Endodermal cell (in vitro differentiated cells): ENCODE measurements around the gene TSHZ2. TPM values are rescaled to one million over a fixed set of nuclear protein-coding genes. Genes with fewer than 3 reads are reported as not detected.

Experiments
- DNase-seq: peaks from one replicate; pipeline ENCODE4 v3.0.0-alpha.2; 2017
- H3K27ac ChIP-seq: 2 replicates; pipeline ENCODE4 v1.5.1; 2013; ENCODE audit warnings: mild to moderate bottlenecking, low read depth, low read length, moderate library complexity
- H3K27me3 ChIP-seq: 2 replicates; pipeline ENCODE4 v1.6.1; 2013; ENCODE audit warnings: mild to moderate bottlenecking, low read length, moderate library complexity; ENCODE audit not compliant: insufficient read depth, control insufficient read depth, poor library complexity, severe bottlenecking
- H3K36me3 ChIP-seq: 2 replicates; pipeline ENCODE4 v1.7.0; 2013; ENCODE audit warnings: mild to moderate bottlenecking, low read length, moderate library complexity; ENCODE audit not compliant: control insufficient read depth, insufficient read depth
- H3K4me1 ChIP-seq: one replicate; pipeline ENCODE4 v1.7.0; 2013; ENCODE audit warnings: low read length; ENCODE audit not compliant: control insufficient read depth, insufficient read depth
- H3K4me3 ChIP-seq: 2 replicates; pipeline ENCODE4 v1.5.1; 2013; ENCODE audit warnings: mild to moderate bottlenecking, low read length, moderate library complexity
- H3K9ac ChIP-seq: 2 replicates; pipeline ENCODE4 v1.6.1; 2013; ENCODE audit warnings: mild to moderate bottlenecking, low read length, moderate library complexity; ENCODE audit not compliant: poor library complexity, severe bottlenecking; ENCODE audit errors: extremely low read depth
- H3K9me3 ChIP-seq: 2 replicates; pipeline ENCODE4 v1.6.1; 2013; ENCODE audit warnings: mild to moderate bottlenecking, low read length, moderate library complexity; ENCODE audit not compliant: control insufficient read depth
- H3K27ac Mint-ChIP-seq: 2 replicates; pipeline ENCODE4 v1.8.0; 2020; ENCODE audit warnings: mixed read lengths
- H3K27me3 Mint-ChIP-seq: 2 replicates; pipeline ENCODE4 v1.8.0; 2021; ENCODE audit warnings: mild to moderate bottlenecking, mixed read lengths; ENCODE audit not compliant: insufficient read depth
- H3K36me3 Mint-ChIP-seq: 2 replicates; pipeline ENCODE4 v1.8.0; 2020; ENCODE audit warnings: low read depth, mixed read lengths
- H3K4me1 Mint-ChIP-seq: 2 replicates; pipeline ENCODE4 v1.8.0; 2020; ENCODE audit warnings: mixed read lengths
- H3K4me3 Mint-ChIP-seq: 2 replicates; pipeline ENCODE4 v1.8.0; 2020; ENCODE audit warnings: mild to moderate bottlenecking, moderate library complexity, mixed read lengths
- H3K9me3 Mint-ChIP-seq: 2 replicates; pipeline ENCODE4 v1.8.0; 2020; ENCODE audit warnings: mild to moderate bottlenecking, mixed read lengths
- CTCF ChIP-seq: fragments of 200-600 bp; sonication (generic); conservative IDR thresholded peaks from 2 replicates; pipeline ENCODE4 v1.5.0; 2021; ENCODE audit warnings: antibody characterized with exemption, mild to moderate bottlenecking
- WGBS, 2 experiments: methylation state at CpG; one replicate each; pipeline versions ENCODE4 v1.1.5 to v1.1.7; 2013; ENCODE audit warnings: missing lambda C conversion rate in 2 of 2, mixed read lengths in 1 of 2; ENCODE audit not compliant: insufficient coverage in 1 of 2, insufficient read length in 1 of 2; 5-methylcytosine and 5-hydroxymethylcytosine counted together
- total RNA-seq, 2 donors: library from RNA; stranded (reverse); fragmentation: NEBNext Ultra II Directional in 1 of 2; extraction: Animal tissue kit (Norgen Biotek cat#: 25700) in 1 of 2; gene quantifications; 2 replicates in 1 of 2; 3 replicates in 1 of 2; pipeline ENCODE4 v1.2.1, GENCODE V29; 2021

Gene TSHZ2
- total RNA-seq, 2 donors from 2014 or later = 0.07 to 0.31 TPM

GRCh38 chr20:53186635-53187034, 214.5 kb downstream of the TSHZ2 start:
- no peaks in the 10 kb centered on the region for H3K4me1 ChIP-seq
- no peak for DNase-seq
- Mint-ChIP-seq H3K4me3 (no peak overlapping the region), H3K9me3 (no peaks in the 10 kb centered on the region), H3K36me3 (no peaks in the 10 kb centered on the region), H3K27ac (no peak overlapping the region), H3K27me3 (no peaks in the 10 kb centered on the region), H3K4me1 (no peaks in the 10 kb centered on the region)
- H3K4me3 ChIP-seq = no peak overlapping the region
- H3K9me3 ChIP-seq = no peaks in the 10 kb centered on the region
- no peak overlapping the region for H3K27ac ChIP-seq
- H3K27me3 ChIP-seq = no peaks in the 10 kb centered on the region
- peak; percentile 54 for TF ChIP-seq CTCF
- no peaks in the 10 kb centered on the region for H3K36me3 ChIP-seq
- H3K9ac ChIP-seq = no peak overlapping the region
- WGBS, 2 experiments = 79 to 80% methylated on average over 1 to 4 of the region's 6 CpGs

GRCh38 chr20:53187392-53188068, 215.4 kb downstream of the TSHZ2 start:
- Histone ChIP-seq H3K36me3 (no peaks in the 10 kb centered on the region), H3K27ac (no peak overlapping the region), H3K4me3 (no peak overlapping the region), H3K4me1 (no peaks in the 10 kb centered on the region), H3K27me3 (no peaks in the 10 kb centered on the region), H3K9ac (no peak overlapping the region), H3K9me3 (no peaks in the 10 kb centered on the region)
- Mint-ChIP-seq H3K27me3 (no peaks in the 10 kb centered on the region), H3K4me3 (no peak overlapping the region), H3K27ac (no peak overlapping the region), H3K4me1 (no peaks in the 10 kb centered on the region), H3K36me3 (no peaks in the 10 kb centered on the region), H3K9me3 (no peaks in the 10 kb centered on the region)
- TF ChIP-seq CTCF = no peak
- DNase-seq = no peak
- WGBS, 2 experiments = 90 to 92% methylated on average over 10 of the region's 10 CpGs

GRCh38 chr20:53190225-53190624, 218.1 kb downstream of the TSHZ2 start:
- Mint-ChIP-seq H3K4me3 (no peak overlapping the region), H3K4me1 (peaks cover 6% of the 10 kb centered on the region), H3K27me3 (no peaks in the 10 kb centered on the region), H3K36me3 (no peaks in the 10 kb centered on the region), H3K27ac (no peak overlapping the region), H3K9me3 (no peaks in the 10 kb centered on the region)
- no peak for DNase-seq
- Histone ChIP-seq H3K4me1 (no peaks in the 10 kb centered on the region), H3K27ac (no peak overlapping the region), H3K4me3 (no peak overlapping the region), H3K9me3 (no peaks in the 10 kb centered on the region), H3K36me3 (no peaks in the 10 kb centered on the region), H3K27me3 (no peaks in the 10 kb centered on the region), H3K9ac (no peak overlapping the region)
- peak; percentile 43 for TF ChIP-seq CTCF
- WGBS, 2 experiments = 79 to 90% methylated on average over 5 to 6 of the region's 6 CpGs
